Measurements from ENCODE around the gene OR2A14.

Gene OR2A14

DNA sequence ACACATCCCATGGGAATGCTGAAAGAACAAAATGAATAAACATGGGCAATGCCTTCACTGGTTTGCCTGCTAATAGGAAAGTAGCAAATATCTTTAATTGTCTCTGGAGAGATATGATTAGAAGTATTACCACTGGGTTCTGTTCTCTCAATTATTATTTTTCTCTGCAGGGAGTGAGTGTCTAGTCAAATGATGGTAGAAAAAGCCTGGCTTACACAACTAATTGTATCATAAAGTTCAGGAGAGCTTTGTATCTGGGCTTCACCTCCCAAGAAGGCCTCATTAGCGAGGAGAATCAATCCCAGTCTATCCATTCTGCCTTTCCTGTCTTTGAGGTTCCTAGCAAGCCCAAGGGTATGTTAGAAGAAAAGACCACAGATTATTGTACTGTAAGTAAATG, at the start of gene OR2A14:
Gene OR2A14 (plus strand): TSS at position 301 of the 400 bp plus-strand sequence. CDS start 5,937 bp downstream, outside the sequence.
- H3K9me3 ChIP-seq (ENCODE audit: control insufficient read depth, insufficient read depth, low read depth, low read length): no peaks in the 10 kb centered on the region
- no peaks in the 10 kb centered on the region for H3K27me3 ChIP-seq (ENCODE audit: control insufficient read depth, insufficient read depth, low read length)
- H3K36me3 ChIP-seq (ENCODE audit: control insufficient read depth, insufficient read depth, low read length): no peaks in the 10 kb centered on the region
- H3K4me1 ChIP-seq (ENCODE audit: control insufficient read depth, insufficient read depth, low read length): no peaks in the 10 kb centered on the region
- H3K9ac ChIP-seq (ENCODE audit: low read length): no peak within 1 kb of the TSS
- no peak within 1 kb of the TSS for H3K4me3 ChIP-seq (ENCODE audit: low read depth, low read length)
- H3K27ac ChIP-seq (ENCODE audit: low read depth, low read length): no peak within 1 kb of the TSS

GRCh38 chr7:144074374-144074773, 48.6 kb upstream of the OR2A14 start:
- H3K4me3 ChIP-seq (ENCODE audit: low read depth, low read length): no peak overlapping the region
- H3K36me3 ChIP-seq (ENCODE audit: control insufficient read depth, insufficient read depth, low read length): no peaks in the 10 kb centered on the region
- no peaks in the 10 kb centered on the region for H3K27me3 ChIP-seq (ENCODE audit: control insufficient read depth, insufficient read depth, low read length)
- no peaks in the 10 kb centered on the region for H3K4me1 ChIP-seq (ENCODE audit: control insufficient read depth, insufficient read depth, low read length)
- no peak overlapping the region for H3K27ac ChIP-seq (ENCODE audit: low read depth, low read length)
- H3K9ac ChIP-seq (ENCODE audit: low read length): no peak overlapping the region
- no peaks in the 10 kb centered on the region for H3K9me3 ChIP-seq (ENCODE audit: control insufficient read depth, insufficient read depth, low read depth, low read length)

DNA sequence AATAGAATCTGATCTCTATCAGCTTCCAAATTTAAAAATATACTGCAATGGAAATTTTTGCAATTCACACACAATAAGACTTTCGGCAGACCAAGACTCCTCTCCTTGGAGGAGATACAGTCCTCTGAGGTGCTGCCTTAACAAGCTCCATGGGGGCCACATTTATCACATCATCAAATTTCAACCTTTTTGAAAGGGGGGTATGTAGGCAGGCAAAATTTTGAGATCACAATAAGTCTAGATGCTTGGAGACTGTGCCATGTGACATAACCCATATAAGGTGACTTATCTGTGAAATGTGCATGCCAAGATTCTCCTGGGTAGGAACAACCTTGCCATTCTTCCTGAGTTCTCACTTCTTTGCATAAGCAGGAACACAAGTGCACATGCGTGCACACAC, 37.0 kb upstream of the OR2A14 start, which contains the start of gene OR2A12:
Gene OR2A12 (plus strand): TSS at position 301 of the 400 bp plus-strand sequence. CDS start 8,830 bp downstream, outside the sequence.
- Histone ChIP-seq H3K4me3 (ENCODE audit: low read depth, low read length) (no peak within 1 kb of the TSS), H3K9ac (ENCODE audit: low read length) (no peak within 1 kb of the TSS), H3K27ac (ENCODE audit: low read depth, low read length) (no peak within 1 kb of the TSS), H3K27me3 (ENCODE audit: control insufficient read depth, insufficient read depth, low read length) (no peaks in the 10 kb centered on the region), H3K9me3 (ENCODE audit: control insufficient read depth, insufficient read depth, low read depth, low read length) (0 out of 2 replicates have a peak, but pooled peaks cover 2% of the 10 kb centered on the region), H3K4me1 (ENCODE audit: control insufficient read depth, insufficient read depth, low read length) (no peaks in the 10 kb centered on the region), H3K36me3 (ENCODE audit: control insufficient read depth, insufficient read depth, low read length) (no peaks in the 10 kb centered on the region)

DNA sequence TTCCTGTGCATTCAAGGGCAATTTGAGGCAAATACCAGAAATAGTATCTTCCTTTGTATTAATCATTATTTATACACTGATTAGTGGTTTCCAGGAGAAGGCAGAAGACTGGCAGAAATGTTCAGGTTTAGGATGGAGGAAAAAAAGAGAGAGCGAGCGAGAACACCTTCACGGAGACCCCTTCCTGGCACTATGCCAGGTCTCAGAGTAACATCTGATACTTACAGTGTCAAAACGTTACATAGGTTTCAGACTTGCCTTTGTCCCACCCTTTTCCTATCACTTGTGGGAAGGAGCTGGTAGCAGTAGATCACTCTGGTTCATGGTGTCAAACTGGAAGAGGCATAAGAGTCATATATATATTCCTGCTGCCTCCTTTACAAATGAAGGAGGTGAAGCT, 36.2 kb upstream of the OR2A14 start:
- H3K27me3 ChIP-seq (ENCODE audit: control insufficient read depth, insufficient read depth, low read length): no peaks in the 10 kb centered on the region
- no peaks in the 10 kb centered on the region for H3K4me1 ChIP-seq (ENCODE audit: control insufficient read depth, insufficient read depth, low read length)
- no peak overlapping the region for H3K4me3 ChIP-seq (ENCODE audit: low read depth, low read length)
- 0 out of 2 replicates have a peak, but pooled peaks cover 2% of the 10 kb centered on the region for H3K9me3 ChIP-seq (ENCODE audit: control insufficient read depth, insufficient read depth, low read depth, low read length)
- H3K27ac ChIP-seq (ENCODE audit: low read depth, low read length): no peak overlapping the region
- H3K36me3 ChIP-seq (ENCODE audit: control insufficient read depth, insufficient read depth, low read length): no peaks in the 10 kb centered on the region
- no peak overlapping the region for H3K9ac ChIP-seq (ENCODE audit: low read length)

- no peaks in the 10 kb centered on the region for H3K4me1 ChIP-seq (ENCODE audit: control insufficient read depth, insufficient read depth, low read length)
- no peaks in the 10 kb centered on the region for H3K36me3 ChIP-seq (ENCODE audit: control insufficient read depth, insufficient read depth, low read length)
- H3K9me3 ChIP-seq (ENCODE audit: control insufficient read depth, insufficient read depth, low read depth, low read length): 0 out of 2 replicates have a peak, but pooled peaks cover 2% of the 10 kb centered on the region
- H3K27ac ChIP-seq (ENCODE audit: low read depth, low read length): no peak overlapping the region
- H3K27me3 ChIP-seq (ENCODE audit: control insufficient read depth, insufficient read depth, low read length): no peaks in the 10 kb centered on the region
- no peak overlapping the region for H3K9ac ChIP-seq (ENCODE audit: low read length)
- no peak overlapping the region for H3K4me3 ChIP-seq (ENCODE audit: low read depth, low read length)
Measured at GRCh38 chr7:144087230-144087629, 35.7 kb upstream of the OR2A14 start.

DNA sequence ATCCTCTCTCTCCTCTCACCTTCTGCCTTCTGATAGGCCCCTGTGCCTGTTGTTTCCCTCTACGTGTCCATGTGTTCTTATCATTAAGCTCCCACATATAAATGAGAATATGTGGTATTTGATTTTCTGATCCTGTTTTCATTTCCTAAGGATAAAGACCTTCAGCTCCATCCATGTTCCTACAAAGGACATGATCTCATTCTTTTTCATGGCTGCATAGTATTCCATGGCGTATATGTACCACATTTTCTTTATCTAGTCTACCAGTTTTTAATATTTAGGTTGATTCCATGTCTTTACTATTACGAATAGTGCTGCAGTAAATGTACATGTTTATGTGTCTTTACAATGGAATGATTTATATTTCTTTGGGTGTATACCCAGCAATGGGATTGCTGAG, 32.3 kb upstream of the OR2A14 start:
- H3K9me3 ChIP-seq (ENCODE audit: control insufficient read depth, insufficient read depth, low read depth, low read length): 0 out of 2 replicates have a peak, but pooled peaks cover 2% of the 10 kb centered on the region
- H3K27me3 ChIP-seq (ENCODE audit: control insufficient read depth, insufficient read depth, low read length): no peaks in the 10 kb centered on the region

GRCh38 chr7:144098776-144099175, 24.2 kb upstream of the OR2A14 start:
- H3K27me3 ChIP-seq (ENCODE audit: control insufficient read depth, insufficient read depth, low read length): no peaks in the 10 kb centered on the region
- H3K9me3 ChIP-seq (ENCODE audit: control insufficient read depth, insufficient read depth, low read depth, low read length): no peaks in the 10 kb centered on the region
- H3K4me3 ChIP-seq (ENCODE audit: low read depth, low read length): no peak overlapping the region
- no peak overlapping the region for H3K27ac ChIP-seq (ENCODE audit: low read depth, low read length)
- H3K9ac ChIP-seq (ENCODE audit: low read length): no peak overlapping the region
- no peaks in the 10 kb centered on the region for H3K36me3 ChIP-seq (ENCODE audit: control insufficient read depth, insufficient read depth, low read length)
- no peaks in the 10 kb centered on the region for H3K4me1 ChIP-seq (ENCODE audit: control insufficient read depth, insufficient read depth, low read length)

More for the DNA sequence above, 32.3 kb upstream of the OR2A14 start:
- Histone ChIP-seq H3K27ac (ENCODE audit: low read depth, low read length) (no peak overlapping the region), H3K4me1 (ENCODE audit: control insufficient read depth, insufficient read depth, low read length) (no peaks in the 10 kb centered on the region), H3K36me3 (ENCODE audit: control insufficient read depth, insufficient read depth, low read length) (no peaks in the 10 kb centered on the region), H3K4me3 (ENCODE audit: low read depth, low read length) (no peak overlapping the region), H3K9ac (ENCODE audit: low read length) (no peak overlapping the region)

- H3K9me3 ChIP-seq (ENCODE audit: control insufficient read depth, insufficient read depth, low read depth, low read length): no peaks in the 10 kb centered on the region
- H3K9ac ChIP-seq (ENCODE audit: low read length): no peak overlapping the region
- H3K4me1 ChIP-seq (ENCODE audit: control insufficient read depth, insufficient read depth, low read length): no peaks in the 10 kb centered on the region
- H3K27me3 ChIP-seq (ENCODE audit: control insufficient read depth, insufficient read depth, low read length): no peaks in the 10 kb centered on the region
- no peak overlapping the region for H3K27ac ChIP-seq (ENCODE audit: low read depth, low read length)
- no peaks in the 10 kb centered on the region for H3K36me3 ChIP-seq (ENCODE audit: control insufficient read depth, insufficient read depth, low read length)
- no peak overlapping the region for H3K4me3 ChIP-seq (ENCODE audit: low read depth, low read length)
Measured at GRCh38 chr7:144100607-144101006, 22.4 kb upstream of the OR2A14 start.

DNA sequence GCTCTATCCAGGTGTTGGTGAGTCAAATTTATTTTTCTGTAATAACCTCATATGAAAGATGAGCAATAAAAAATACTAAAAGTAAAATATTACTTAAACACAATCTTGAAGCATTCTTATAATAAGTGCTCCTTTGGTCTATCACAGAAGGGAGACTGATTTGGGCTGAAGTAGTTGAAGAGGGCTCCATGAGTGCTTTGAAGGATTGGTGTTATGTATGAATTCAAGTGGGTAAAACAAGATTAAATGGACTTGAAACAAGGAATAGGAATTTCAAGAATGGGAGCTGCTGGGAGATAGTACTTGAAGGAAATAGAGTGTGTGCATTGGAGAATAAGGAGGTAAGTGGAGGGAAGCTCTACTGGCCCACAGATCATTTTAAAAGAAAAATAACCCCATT, 20.9 kb upstream of the OR2A14 start:
- Histone ChIP-seq H3K27ac (ENCODE audit: low read depth, low read length) (no peak overlapping the region), H3K27me3 (ENCODE audit: control insufficient read depth, insufficient read depth, low read length) (no peaks in the 10 kb centered on the region), H3K9me3 (ENCODE audit: control insufficient read depth, insufficient read depth, low read depth, low read length) (no peaks in the 10 kb centered on the region), H3K4me1 (ENCODE audit: control insufficient read depth, insufficient read depth, low read length) (no peaks in the 10 kb centered on the region), H3K4me3 (ENCODE audit: low read depth, low read length) (no peak overlapping the region), H3K36me3 (ENCODE audit: control insufficient read depth, insufficient read depth, low read length) (no peaks in the 10 kb centered on the region), H3K9ac (ENCODE audit: low read length) (no peak overlapping the region)

DNA sequence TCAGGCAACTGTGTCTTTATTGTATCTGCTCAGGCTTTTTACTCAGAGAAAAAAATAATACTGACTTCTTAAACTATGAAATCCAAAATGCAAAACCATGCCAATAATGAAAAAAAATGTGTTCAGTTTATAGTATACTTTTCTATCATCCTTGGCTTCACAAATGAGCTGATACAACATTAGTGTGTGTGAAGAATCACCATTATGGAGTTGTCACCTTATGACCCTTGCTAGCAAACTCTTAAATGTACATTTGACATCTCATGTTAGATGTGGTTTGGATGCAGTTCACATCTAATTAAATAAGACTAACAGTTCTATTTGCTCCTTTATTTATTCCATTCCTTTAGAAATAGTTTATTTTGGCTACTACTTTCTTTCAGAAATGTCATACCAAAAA, 17.8 kb upstream of the OR2A14 start:
- no peaks in the 10 kb centered on the region for H3K9me3 ChIP-seq (ENCODE audit: control insufficient read depth, insufficient read depth, low read depth, low read length)
- no peak overlapping the region for H3K4me3 ChIP-seq (ENCODE audit: low read depth, low read length)
- H3K9ac ChIP-seq (ENCODE audit: low read length): no peak overlapping the region
- H3K4me1 ChIP-seq (ENCODE audit: control insufficient read depth, insufficient read depth, low read length): no peaks in the 10 kb centered on the region
- no peak overlapping the region for H3K27ac ChIP-seq (ENCODE audit: low read depth, low read length)
- H3K27me3 ChIP-seq (ENCODE audit: control insufficient read depth, insufficient read depth, low read length): no peaks in the 10 kb centered on the region
- H3K36me3 ChIP-seq (ENCODE audit: control insufficient read depth, insufficient read depth, low read length): no peaks in the 10 kb centered on the region

DNA sequence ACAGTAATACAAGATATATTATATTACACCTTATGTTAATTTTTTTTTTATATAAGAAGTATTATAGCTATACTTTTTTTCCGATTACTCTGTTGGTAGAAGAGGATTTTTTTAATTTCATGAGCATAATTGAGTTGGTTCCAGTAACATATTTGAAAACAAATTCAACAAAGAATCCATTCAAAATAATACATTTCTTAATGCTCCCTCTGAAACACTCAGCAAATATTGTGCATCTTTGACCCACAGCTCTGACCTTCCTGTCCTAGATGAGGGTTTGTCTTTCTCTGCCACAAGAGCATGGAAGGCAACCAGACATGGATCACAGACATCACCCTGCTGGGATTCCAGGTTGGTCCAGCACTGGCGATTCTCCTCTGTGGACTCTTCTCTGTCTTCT, 13.7 kb upstream of the OR2A14 start, which contains the start of gene OR2A2:
Gene OR2A2 (plus strand): TSS at position 301 of the 400 bp plus-strand sequence. CDS start 0 bp downstream, at position 301.
- Histone ChIP-seq H3K4me3 (ENCODE audit: low read depth, low read length) (no peak within 1 kb of the TSS), H3K27ac (ENCODE audit: low read depth, low read length) (no peak within 1 kb of the TSS), H3K27me3 (ENCODE audit: control insufficient read depth, insufficient read depth, low read length) (no peaks in the 10 kb centered on the region), H3K4me1 (ENCODE audit: control insufficient read depth, insufficient read depth, low read length) (no peaks in the 10 kb centered on the region), H3K9ac (ENCODE audit: low read length) (no peak within 1 kb of the TSS), H3K36me3 (ENCODE audit: control insufficient read depth, insufficient read depth, low read length) (no peaks in the 10 kb centered on the region), H3K9me3 (ENCODE audit: control insufficient read depth, insufficient read depth, low read depth, low read length) (no peaks in the 10 kb centered on the region)

DNA sequence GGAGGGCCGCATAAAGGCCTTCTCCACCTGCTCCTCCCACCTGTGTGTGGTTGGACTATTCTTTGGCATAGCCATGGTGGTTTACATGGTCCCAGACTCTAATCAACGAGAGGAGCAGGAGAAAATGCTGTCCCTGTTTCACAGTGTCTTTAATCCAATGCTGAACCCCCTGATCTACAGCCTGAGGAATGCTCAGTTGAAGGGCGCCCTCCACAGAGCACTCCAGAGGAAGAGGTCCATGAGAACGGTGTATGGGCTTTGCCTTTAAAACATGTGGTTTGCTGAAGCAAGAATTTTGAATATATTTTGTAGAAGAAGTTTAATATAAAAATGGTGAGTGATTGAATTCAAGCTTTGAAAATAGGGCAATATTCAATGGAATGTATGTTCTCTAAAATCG, 12.7 kb upstream of the OR2A14 start:
- H3K9me3 ChIP-seq (ENCODE audit: control insufficient read depth, insufficient read depth, low read depth, low read length): no peaks in the 10 kb centered on the region
- H3K9ac ChIP-seq (ENCODE audit: low read length): no peak overlapping the region
- H3K36me3 ChIP-seq (ENCODE audit: control insufficient read depth, insufficient read depth, low read length): no peaks in the 10 kb centered on the region
- no peaks in the 10 kb centered on the region for H3K27me3 ChIP-seq (ENCODE audit: control insufficient read depth, insufficient read depth, low read length)
- H3K4me1 ChIP-seq (ENCODE audit: control insufficient read depth, insufficient read depth, low read length): no peaks in the 10 kb centered on the region
- no peak overlapping the region for H3K27ac ChIP-seq (ENCODE audit: low read depth, low read length)
- no peak overlapping the region for H3K4me3 ChIP-seq (ENCODE audit: low read depth, low read length)

Data from HUES6 (cell line).